OCI-LY7 (cell line): Measurements from ENCODE around the gene TNFAIP3.
"Not testable (repeated sequence)": the region's sequence is repeated elsewhere in the genome, so short reads cannot be mapped to it uniquely, and the experiment has no call there.

Experiments
- EZH2phosphoT487 ChIP-seq: fragments of 200-600 bp; sonication (generic); IDR thresholded peaks from 2 replicates; pipeline ENCODE4 v1.6.1; 2018; ENCODE audit warnings: low read depth, borderline replicate concordance, mild to moderate bottlenecking, mixed run types, antibody characterized with exemption, low read length, moderate library complexity, mixed read lengths
- TF ChIP-seq, protein P1 (sequence below): fragments of 200-600 bp; sonication (generic); conservative IDR thresholded peaks from 2 replicates; pipeline ENCODE4 v1.5.1; 2014; ENCODE audit warnings: mild to moderate bottlenecking, antibody characterized with exemption, low read length, moderate library complexity, mixed read lengths

DNA sequence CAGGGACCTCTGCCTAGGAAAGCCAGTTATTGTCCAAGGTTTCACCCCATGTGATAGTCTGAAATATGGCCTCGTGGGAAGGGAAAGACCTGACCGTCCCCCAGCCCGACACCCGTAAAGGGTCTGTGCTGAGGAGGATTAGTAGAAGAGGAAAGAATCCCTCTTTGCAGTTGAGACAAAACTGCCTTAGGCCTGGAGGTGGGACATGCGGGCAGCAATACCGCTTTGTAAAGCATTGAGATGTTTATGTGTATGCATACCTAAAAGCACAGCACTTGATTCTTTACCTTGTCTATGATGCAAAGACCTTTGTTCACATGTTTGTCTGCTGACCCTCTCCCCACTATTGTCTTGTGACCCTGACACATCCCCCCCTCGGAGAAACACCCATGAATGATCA is 22.3 kb upstream of the TNFAIP3 start:
- TF ChIP-seq, protein P1, sequence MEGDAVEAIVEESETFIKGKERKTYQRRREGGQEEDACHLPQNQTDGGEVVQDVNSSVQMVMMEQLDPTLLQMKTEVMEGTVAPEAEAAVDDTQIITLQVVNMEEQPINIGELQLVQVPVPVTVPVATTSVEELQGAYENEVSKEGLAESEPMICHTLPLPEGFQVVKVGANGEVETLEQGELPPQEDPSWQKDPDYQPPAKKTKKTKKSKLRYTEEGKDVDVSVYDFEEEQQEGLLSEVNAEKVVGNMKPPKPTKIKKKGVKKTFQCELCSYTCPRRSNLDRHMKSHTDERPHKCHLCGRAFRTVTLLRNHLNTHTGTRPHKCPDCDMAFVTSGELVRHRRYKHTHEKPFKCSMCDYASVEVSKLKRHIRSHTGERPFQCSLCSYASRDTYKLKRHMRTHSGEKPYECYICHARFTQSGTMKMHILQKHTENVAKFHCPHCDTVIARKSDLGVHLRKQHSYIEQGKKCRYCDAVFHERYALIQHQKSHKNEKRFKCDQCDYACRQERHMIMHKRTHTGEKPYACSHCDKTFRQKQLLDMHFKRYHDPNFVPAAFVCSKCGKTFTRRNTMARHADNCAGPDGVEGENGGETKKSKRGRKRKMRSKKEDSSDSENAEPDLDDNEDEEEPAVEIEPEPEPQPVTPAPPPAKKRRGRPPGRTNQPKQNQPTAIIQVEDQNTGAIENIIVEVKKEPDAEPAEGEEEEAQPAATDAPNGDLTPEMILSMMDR: not testable (repeated sequence)
- not testable (repeated sequence) for TF ChIP-seq EZH2phosphoT487
